ENCODE results near the gene MICU1. TPM values are rescaled to one million over a fixed set of nuclear protein-coding genes. Genes with fewer than 3 reads are reported as not detected.

The MICU1 gene
- total and polyA plus RNA-seq, 2 donors from 2014 or later, result 46.3 to 89.9 TPM

DNA sequence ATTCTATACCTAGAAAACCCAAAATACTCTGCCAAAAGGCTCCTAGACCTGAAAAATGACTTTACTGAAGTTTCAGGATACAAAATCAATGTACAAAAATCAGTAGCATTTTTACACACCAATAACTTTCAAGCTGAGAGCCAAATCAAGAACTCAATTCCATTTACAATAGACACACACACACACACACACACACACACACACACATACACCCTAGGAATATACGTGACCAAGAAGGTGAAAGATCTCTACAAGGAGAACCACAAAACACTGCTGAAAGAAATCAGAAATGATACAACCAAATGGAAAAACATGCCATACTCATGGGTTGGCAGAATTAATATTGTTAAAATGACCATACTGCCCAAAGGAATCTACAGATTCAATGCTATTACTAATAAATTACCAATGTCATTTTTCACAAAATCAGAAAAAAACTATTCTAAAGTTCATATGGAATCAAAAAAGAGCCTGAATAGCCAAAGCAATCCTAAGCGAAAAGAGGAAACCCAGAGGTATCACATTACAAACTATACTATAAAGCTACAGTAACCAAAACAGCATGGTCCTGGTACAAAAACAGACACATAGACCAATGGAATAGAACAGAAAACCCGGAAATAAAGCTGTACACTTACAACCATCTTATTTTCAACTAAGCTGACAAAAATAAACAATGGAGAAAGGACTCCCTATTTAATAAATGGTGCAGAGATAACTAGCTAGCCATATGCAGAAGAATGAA lies 122.0 kb downstream of the MICU1 start:
- FAIRE-seq (no peak), DNase-seq (no peak)
- H3K36me3 ChIP-seq (ENCODE audit: control insufficient read depth in 2 of 3, insufficient read depth in 3 of 3, low read length in 3 of 3), result peaks cover 0 to 2% (median 0%) of the 10 kb centered on the region in 3 donors
- no peak overlapping the region for H3K4me3 ChIP-seq (ENCODE audit: low read length in 3 of 3)
- no peaks in the 10 kb centered on the region for H3K9me3 ChIP-seq (ENCODE audit: control insufficient read depth in 2 of 3, insufficient read depth in 1 of 3, low read length in 3 of 3)
- H3K9ac ChIP-seq (ENCODE audit: low read length in 3 of 3), result no peak overlapping the region
- TF ChIP-seq, protein P1, sequence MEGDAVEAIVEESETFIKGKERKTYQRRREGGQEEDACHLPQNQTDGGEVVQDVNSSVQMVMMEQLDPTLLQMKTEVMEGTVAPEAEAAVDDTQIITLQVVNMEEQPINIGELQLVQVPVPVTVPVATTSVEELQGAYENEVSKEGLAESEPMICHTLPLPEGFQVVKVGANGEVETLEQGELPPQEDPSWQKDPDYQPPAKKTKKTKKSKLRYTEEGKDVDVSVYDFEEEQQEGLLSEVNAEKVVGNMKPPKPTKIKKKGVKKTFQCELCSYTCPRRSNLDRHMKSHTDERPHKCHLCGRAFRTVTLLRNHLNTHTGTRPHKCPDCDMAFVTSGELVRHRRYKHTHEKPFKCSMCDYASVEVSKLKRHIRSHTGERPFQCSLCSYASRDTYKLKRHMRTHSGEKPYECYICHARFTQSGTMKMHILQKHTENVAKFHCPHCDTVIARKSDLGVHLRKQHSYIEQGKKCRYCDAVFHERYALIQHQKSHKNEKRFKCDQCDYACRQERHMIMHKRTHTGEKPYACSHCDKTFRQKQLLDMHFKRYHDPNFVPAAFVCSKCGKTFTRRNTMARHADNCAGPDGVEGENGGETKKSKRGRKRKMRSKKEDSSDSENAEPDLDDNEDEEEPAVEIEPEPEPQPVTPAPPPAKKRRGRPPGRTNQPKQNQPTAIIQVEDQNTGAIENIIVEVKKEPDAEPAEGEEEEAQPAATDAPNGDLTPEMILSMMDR (IDR thresholded peaks at IDR 0.05; ENCODE audit: borderline replicate concordance, extremely low read depth, insufficient read depth), result no peak
- intact Hi-C loops (cut with DNase I), result no loop called here
- H3K27ac ChIP-seq (ENCODE audit: low read depth in 2 of 2, low read length in 2 of 2), result no peak overlapping the region
- no peaks in the 10 kb centered on the region for H3K27me3 ChIP-seq (ENCODE audit: control insufficient read depth, insufficient read depth, low read length)
- H3K4me1 ChIP-seq (ENCODE audit: control insufficient read depth in 2 of 3, insufficient read depth in 2 of 3, low read depth in 1 of 3, low read length in 3 of 3), result no peaks in the 10 kb centered on the region

DNA sequence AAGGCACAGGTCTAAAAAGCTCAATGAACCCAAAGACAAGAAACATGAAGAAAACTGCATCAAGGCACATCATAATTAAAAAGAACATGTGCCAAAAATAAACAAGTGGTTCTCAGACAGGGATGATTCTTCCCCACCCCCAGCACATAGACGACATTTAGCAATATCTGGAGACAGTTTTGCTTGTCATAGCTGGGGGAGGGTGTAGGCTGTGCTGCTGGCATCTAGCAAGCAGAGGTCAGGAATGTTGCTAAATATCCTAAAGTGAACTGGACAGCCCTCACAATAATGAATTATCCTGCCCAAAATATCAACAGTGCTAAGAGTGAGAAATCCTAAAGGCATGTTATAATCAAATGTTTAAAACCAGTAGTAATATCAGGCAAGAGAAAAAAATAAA lies 122.6 kb downstream of the MICU1 start:
- TF ChIP-seq, protein P1 (IDR thresholded peaks at IDR 0.05; ENCODE audit: borderline replicate concordance, extremely low read depth, insufficient read depth), result no peak
- no peak for FAIRE-seq
- no peaks in the 10 kb centered on the region for H3K4me1 ChIP-seq (ENCODE audit: control insufficient read depth in 2 of 3, insufficient read depth in 2 of 3, low read depth in 1 of 3, low read length in 3 of 3)
- DNase-seq, result no peak
- no peak overlapping the region for H3K9ac ChIP-seq (ENCODE audit: low read length in 3 of 3)
- H3K9me3 ChIP-seq (ENCODE audit: control insufficient read depth in 2 of 3, insufficient read depth in 1 of 3, low read length in 3 of 3), result no peaks in the 10 kb centered on the region
- no peaks in the 10 kb centered on the region for H3K27me3 ChIP-seq (ENCODE audit: control insufficient read depth, insufficient read depth, low read length)
- intact Hi-C loops (cut with DNase I), result no loop called here
- H3K4me3 ChIP-seq (ENCODE audit: low read length in 3 of 3), result no peak overlapping the region
- H3K36me3 ChIP-seq (ENCODE audit: control insufficient read depth in 2 of 3, insufficient read depth in 3 of 3, low read length in 3 of 3), result peaks cover 0 to 2% (median 0%) of the 10 kb centered on the region in 3 donors
- H3K27ac ChIP-seq (ENCODE audit: low read depth in 2 of 2, low read length in 2 of 2), result no peak overlapping the region

DNA sequence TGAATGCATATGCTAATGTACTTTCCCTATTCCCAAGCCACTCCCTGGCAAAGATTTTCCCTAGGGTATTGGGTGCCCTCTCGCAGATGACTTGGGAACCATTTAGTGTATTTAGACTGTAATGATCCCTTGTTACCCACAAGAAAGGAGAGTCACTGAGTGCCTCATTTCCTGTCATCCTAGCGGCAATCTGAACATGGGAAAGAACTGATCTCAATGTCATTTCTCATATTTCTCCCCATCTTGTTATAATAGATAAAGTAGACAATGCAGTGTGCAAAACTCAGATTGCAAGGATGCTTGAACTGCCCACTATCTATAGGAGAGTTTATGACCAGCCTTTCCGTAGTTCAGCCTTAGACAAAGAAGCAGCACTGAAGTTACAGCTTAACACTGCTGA lies 123.3 kb downstream of the MICU1 start:
- TF ChIP-seq, protein P1 (IDR thresholded peaks at IDR 0.05; ENCODE audit: borderline replicate concordance, extremely low read depth, insufficient read depth), result no peak
- H3K9me3 ChIP-seq (ENCODE audit: control insufficient read depth in 2 of 3, insufficient read depth in 1 of 3, low read length in 3 of 3), result no peaks in the 10 kb centered on the region
- FAIRE-seq (no peak), DNase-seq (no peak)
- H3K27ac ChIP-seq (ENCODE audit: low read depth in 2 of 2, low read length in 2 of 2), result no peak overlapping the region
- intact Hi-C loops (cut with DNase I), result no loop called here
- no peak overlapping the region for H3K9ac ChIP-seq (ENCODE audit: low read length in 3 of 3)
- H3K4me1 ChIP-seq (ENCODE audit: control insufficient read depth in 2 of 3, insufficient read depth in 2 of 3, low read depth in 1 of 3, low read length in 3 of 3), result no peaks in the 10 kb centered on the region
- peaks cover 0 to 2% (median 0%) of the 10 kb centered on the region in 3 donors for H3K36me3 ChIP-seq (ENCODE audit: control insufficient read depth in 2 of 3, insufficient read depth in 3 of 3, low read length in 3 of 3)
- H3K4me3 ChIP-seq (ENCODE audit: low read length in 3 of 3), result no peak overlapping the region
- H3K27me3 ChIP-seq (ENCODE audit: control insufficient read depth, insufficient read depth, low read length), result no peaks in the 10 kb centered on the region

All from kidney (tissue), 14 donors.